ENCODE data around the gene LSG1. TPM values are rescaled to one million over a fixed set of nuclear protein-coding genes. Genes with fewer than 3 reads are reported as not detected.

The LSG1 gene
- total RNA-seq, 4 donors from 2014 or later = 19.9 to 35.0 (median 32.6) TPM

- H3K4me3 ChIP-seq = no peak overlapping the region
- H3K36me3 ChIP-seq = no peaks in the 10 kb centered on the region
- H3K9me3 ChIP-seq = no peaks in the 10 kb centered on the region
- intact Hi-C loops (cut with DNase I) = loop anchor here (2.0 to 10.0 kb wide), 2 partner anchors 424 to 842 kb away; no protein-coding TSS in a partner anchor
- peaks cover 17 to 37% (median 32%) of the 10 kb centered on the region in 4 donors for H3K4me1 ChIP-seq
- peak overlapping the region in 3 of 4 donors; percentile 10 to 24 (median 11) for H3K27ac ChIP-seq (replicated peaks in 1 of 4)
- DNase-seq (ENCODE audit: extremely low spot score) = no peak
- no peak for TF ChIP-seq POLR2A (IDR thresholded peaks at IDR 0.05; ENCODE audit: low read depth)
- TF ChIP-seq POLR2AphosphoS5 (IDR thresholded peaks at IDR 0.05) = peak; percentile 17 to 43
- peak; percentile 80 to 96 (median 92) for TF ChIP-seq CTCF (IDR thresholded peaks at IDR 0.05)
- H3K27me3 ChIP-seq = no peaks in the 10 kb centered on the region
- WGBS = 60% methylated on average over 6 of the region's 14 CpGs
These were observed 10.8 kb upstream of the LSG1 start for GRCh38 chr3:194682694-194683310.

GRCh38 chr3:194682189-194682693, 10.2 kb upstream of the LSG1 start:
- no peak for DNase-seq (ENCODE audit: extremely low spot score)
- H3K27ac ChIP-seq (replicated peaks in 1 of 4) = peak overlapping the region in 1 of 4 donors; percentile 24
- no peaks in the 10 kb centered on the region for H3K9me3 ChIP-seq
- peaks cover 13 to 31% (median 27%) of the 10 kb centered on the region in 4 donors for H3K4me1 ChIP-seq
- peaks cover 0 to 1% (median 0%) of the 10 kb centered on the region in 4 donors for H3K27me3 ChIP-seq
- intact Hi-C loops (cut with DNase I) = loop anchor here (2.0 to 10.0 kb wide), 2 partner anchors 425 to 843 kb away; no protein-coding TSS in a partner anchor
- H3K4me3 ChIP-seq = no peak overlapping the region
- WGBS = 29% methylated on average over 4 of the region's 4 CpGs
- no peaks in the 10 kb centered on the region for H3K36me3 ChIP-seq
- no peak for TF ChIP-seq POLR2A (IDR thresholded peaks at IDR 0.05; ENCODE audit: low read depth)
- no peak for TF ChIP-seq POLR2AphosphoS5 (IDR thresholded peaks at IDR 0.05)
- TF ChIP-seq EP300 (IDR thresholded peaks at IDR 0.05) = no peak
- TF ChIP-seq CTCF (IDR thresholded peaks at IDR 0.05) = no peak

- Histone ChIP-seq H3K36me3 (no peaks in the 10 kb centered on the region), H3K4me3 (no peak overlapping the region), H3K27ac (replicated peaks in 1 of 4) (no peak overlapping the region), H3K27me3 (peaks cover 0 to 12% (median 0%) of the 10 kb centered on the region in 4 donors), H3K9me3 (no peaks in the 10 kb centered on the region), H3K4me1 (peaks cover 9 to 22% (median 16%) of the 10 kb centered on the region in 4 donors)
- DNase-seq (ENCODE audit: extremely low spot score) = no peak
- TF ChIP-seq POLR2AphosphoS5 (IDR thresholded peaks at IDR 0.05) (no peak), EP300 (IDR thresholded peaks at IDR 0.05) (no peak), CTCF (IDR thresholded peaks at IDR 0.05) (no peak), POLR2A (IDR thresholded peaks at IDR 0.05; ENCODE audit: low read depth) (no peak)
- intact Hi-C loops (cut with DNase I) = loop anchor here (10.0 kb wide), 1 partner anchor 844 kb away; no protein-coding TSS in a partner anchor
- 74% methylated on average over 11 of the region's 11 CpGs for WGBS
These were observed 9.1 kb upstream of the LSG1 start for GRCh38 chr3:194680888-194681615.

- no peaks in the 10 kb centered on the region for H3K36me3 ChIP-seq
- no peak overlapping the region for H3K4me3 ChIP-seq
- no peak overlapping the region for H3K27ac ChIP-seq (replicated peaks in 1 of 4)
- peaks cover 0 to 19% (median 0%) of the 10 kb centered on the region in 4 donors for H3K27me3 ChIP-seq
- 83% methylated on average over 1 of the region's 1 CpG for WGBS
- H3K9me3 ChIP-seq = no peaks in the 10 kb centered on the region
- TF ChIP-seq CTCF (IDR thresholded peaks at IDR 0.05) = no peak
- no peak for TF ChIP-seq EP300 (IDR thresholded peaks at IDR 0.05)
- no peak for TF ChIP-seq POLR2AphosphoS5 (IDR thresholded peaks at IDR 0.05)
- no peak for TF ChIP-seq POLR2A (IDR thresholded peaks at IDR 0.05; ENCODE audit: low read depth)
- DNase-seq (ENCODE audit: extremely low spot score) = no peak
- intact Hi-C loops (cut with DNase I) = no loop called here
- H3K4me1 ChIP-seq = peaks cover 6 to 8% (median 8%) of the 10 kb centered on the region in 4 donors
These were observed 4.5 kb upstream of the LSG1 start for GRCh38 chr3:194676471-194676870.
